HG02852 (cell line): ENCODE data around the gene C8G.

Experiments used
- ATAC-seq: cut with Tn5 transposase; IDR thresholded peaks from one replicate; pipeline ENCODE4 v1.9.1; 2021; ENCODE audit warnings: mild to moderate bottlenecking, moderate library complexity; ENCODE audit not compliant: unreplicated experiment

The C8G gene

DNA sequence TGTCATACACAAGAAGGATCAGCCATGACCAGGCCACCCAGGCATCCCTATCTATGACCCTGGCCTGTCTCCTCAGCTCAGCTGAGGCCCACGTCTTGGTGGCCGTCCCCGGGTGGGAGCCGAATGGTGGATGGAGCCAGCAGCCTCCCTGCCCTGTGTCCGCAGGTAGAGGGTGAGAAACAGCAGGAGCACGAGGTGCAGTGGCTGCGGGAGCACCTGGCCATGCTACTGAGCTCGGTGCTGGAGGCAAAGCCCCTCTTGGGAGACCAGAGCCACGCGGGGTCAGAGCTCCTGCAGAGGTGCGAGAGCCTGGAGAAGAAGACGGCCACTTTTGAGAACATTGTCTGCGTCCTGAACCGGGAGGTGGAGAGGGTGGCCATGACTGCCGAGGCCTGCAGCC, 25.0 kb upstream of the C8G start:
- no peak for ATAC-seq

- ATAC-seq: no peak
Observed at GRCh38 chr9:136920734-136921231, 24.3 kb upstream of the C8G start.

DNA sequence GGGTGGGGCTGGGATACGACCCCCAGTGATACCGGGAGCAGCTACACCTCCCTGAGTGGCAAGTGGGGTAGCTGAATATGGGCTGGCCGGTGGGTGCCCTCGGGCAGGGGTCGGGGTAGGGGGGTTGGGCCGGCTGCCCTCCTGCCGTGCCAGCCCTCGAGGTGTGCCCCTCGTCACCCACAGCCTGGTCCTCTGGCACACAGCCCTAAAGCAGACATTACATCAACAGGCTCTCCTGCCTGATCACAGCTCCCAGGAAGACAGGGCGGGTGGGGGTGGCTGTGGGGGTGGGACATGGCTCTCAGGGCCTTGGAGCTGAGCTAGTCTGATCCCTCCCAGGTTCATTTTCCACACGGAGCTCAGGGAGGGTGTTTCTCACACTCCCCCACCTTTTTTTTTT, 23.7 kb upstream of the C8G start:
- no peak for ATAC-seq

GRCh38 chr9:136921718-136922117, 23.3 kb upstream of the C8G start:
- ATAC-seq: no peak

- ATAC-seq: no peak
Observed at GRCh38 chr9:136922540-136922939, 22.5 kb upstream of the C8G start.

GRCh38 chr9:136923881-136924280, 21.2 kb upstream of the C8G start:
- no peak for ATAC-seq

- no peak for ATAC-seq
Observed at GRCh38 chr9:136925414-136926153, 19.5 kb upstream of the C8G start.

DNA sequence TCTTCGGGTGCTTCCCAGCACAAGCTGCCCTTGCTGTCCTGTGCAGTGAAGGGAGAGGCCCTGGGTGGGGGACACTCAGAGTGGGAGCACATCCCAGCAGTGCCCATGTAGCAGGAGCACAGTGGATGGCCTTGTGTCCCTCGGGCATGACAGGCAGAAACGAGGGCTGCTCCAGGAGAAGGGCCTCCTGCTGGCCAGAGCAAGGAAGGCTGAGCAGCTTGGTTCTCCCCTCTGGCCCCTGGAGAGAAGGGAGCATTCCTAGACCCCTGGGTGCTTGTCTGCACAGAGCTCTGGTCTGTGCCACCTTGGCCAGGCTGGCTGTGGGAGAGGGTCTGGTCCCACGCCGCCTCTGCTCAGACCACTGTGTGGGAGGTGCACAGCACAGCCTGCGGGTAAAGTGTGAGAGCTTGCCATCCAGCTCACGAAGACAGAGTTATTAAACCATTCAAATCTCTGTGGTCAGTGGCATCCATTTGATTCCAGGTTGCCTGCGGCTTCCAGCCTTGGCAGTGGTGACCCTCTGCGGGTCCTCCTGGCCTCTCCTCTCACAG, 18.8 kb upstream of the C8G start:
- no peak for ATAC-seq

DNA sequence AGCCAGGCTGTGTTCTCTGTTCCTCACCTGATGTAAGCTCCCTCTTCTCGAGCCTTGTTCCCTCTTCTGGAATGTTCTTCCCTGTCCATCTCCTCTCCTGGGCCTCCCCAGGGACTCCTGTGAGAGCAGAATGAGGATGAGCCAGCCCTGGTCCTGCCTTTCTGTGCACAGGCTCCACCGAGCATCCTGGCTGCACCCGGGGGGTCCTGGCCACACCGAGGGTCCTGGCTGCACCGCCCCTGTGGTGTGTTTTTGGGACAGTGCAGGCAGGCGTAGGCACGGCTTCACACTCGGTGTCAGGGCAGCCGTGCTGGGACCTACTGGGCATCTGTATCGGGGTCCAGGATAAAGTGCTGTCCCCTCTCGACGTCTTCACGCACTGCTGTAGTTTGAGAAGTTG, 18.3 kb upstream of the C8G start:
- ATAC-seq: no peak

- no peak for ATAC-seq
Observed at GRCh38 chr9:136927343-136928271, 17.4 kb upstream of the C8G start.

GRCh38 chr9:136928591-136928990, 16.5 kb upstream of the C8G start:
- ATAC-seq: no peak

GRCh38 chr9:136930014-136930413, 15.0 kb upstream of the C8G start:
- no peak for ATAC-seq

DNA sequence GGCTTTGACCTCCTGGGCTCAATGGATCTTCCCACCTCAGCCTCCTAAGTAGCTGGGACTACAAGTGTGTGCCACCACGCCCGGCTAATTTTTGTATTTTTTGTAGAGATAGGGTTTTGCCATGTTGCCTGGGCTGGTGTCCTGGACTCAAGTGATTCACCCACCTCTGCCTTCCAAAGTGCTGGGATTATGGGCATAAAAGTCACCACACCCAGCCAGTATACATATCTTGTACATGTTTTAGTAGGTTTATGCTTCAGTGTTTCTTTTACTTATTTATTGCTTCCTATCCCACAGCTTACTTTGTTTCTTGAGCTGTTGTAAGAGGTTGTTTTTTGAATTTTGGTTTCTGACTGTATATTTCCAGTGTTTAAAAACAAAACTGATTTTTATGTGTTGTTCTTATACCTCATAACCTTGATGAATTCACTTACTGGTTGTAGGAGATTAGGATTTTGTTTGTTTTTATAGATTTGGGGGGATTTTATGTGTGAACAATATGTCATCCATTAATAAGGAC, 13.4 kb upstream of the C8G start:
- ATAC-seq: no peak

DNA sequence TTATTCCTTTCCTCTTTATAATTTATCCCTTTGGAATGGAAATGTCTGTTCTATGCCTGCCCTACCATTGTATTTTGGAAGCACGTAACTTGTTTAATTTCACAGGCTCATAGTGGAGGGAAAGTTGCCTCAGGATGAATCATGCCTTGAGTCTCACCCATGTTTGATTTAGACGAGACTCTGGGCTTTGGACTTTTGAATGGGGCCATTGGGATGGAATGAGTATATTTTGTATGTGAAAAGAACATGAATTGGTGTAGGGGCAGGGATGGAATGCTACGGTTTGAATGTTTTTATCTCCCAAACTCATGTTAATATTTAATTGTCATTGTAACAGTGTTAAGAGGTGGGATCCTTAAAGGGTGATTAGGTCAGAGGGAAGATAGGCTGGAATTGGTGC, 10.8 kb upstream of the C8G start:
- ATAC-seq: no peak

DNA sequence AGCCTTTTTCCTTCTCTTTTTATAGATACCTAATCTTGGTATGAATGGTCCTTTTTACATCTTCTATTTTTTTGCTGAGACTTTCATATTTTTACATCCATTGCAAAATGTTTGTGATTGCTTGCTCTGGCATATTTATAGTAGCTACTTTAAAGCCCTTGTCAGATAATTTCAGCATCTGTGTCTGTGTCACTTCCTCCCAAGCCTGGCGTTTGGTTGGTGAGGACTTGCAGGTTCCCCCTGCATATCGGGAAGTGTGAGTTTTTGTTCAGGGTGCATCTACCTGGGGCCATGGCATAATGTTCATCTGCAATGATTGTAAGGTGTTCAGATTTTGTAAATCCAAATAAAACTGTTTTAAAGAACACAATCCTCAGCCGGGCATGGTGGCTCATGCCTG, 9.4 kb upstream of the C8G start:
- no peak for ATAC-seq

DNA sequence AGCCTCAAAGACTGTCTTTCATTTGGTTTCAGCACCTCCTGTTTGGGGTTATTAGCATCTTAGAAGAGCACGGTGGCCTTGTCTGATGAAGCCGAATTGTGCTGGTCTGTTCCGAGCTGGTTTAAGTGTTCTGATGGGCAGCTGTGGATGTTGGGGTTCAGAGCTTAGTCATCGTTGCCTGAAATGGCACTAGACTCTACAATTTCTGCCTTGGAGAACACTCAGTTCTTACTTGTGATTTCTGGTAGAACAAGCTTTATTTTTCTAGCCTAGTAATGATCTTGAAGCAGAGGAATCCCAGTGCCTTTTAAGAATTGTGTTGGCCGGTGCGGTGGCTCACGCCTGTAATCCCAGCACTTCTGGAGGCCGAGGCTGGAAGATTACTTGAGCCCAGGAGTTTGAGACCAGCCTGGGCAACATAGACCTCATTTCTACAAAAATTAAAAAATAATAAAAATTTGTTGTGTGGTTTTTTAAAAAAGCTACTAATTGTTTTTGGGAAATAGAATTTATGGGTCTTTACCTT, 8.3 kb upstream of the C8G start:
- no peak for ATAC-seq

- no peak for ATAC-seq
Observed at GRCh38 chr9:136937186-136938001, 7.6 kb upstream of the C8G start.

- ATAC-seq: no peak
Observed at GRCh38 chr9:136939431-136939995, 5.5 kb upstream of the C8G start.

GRCh38 chr9:136939996-136940525, 5.0 kb upstream of the C8G start:
- no peak for ATAC-seq
